Neural cell (in vitro differentiated cells): ENCODE results near the gene STEAP4. TPM values are rescaled to one million over a fixed set of nuclear protein-coding genes. Genes with fewer than 3 reads are reported as not detected.

Source experiments
- H2AFZ ChIP-seq: fragments of 200-600, 300-800 bp; sonication (generic), shearing (Covaris generic); 2 replicates; pipeline ENCODE4 v1.6.0; 2014; ENCODE audit warnings: low read depth, mild to moderate bottlenecking, antibody characterized with exemption, low read length, moderate library complexity
- H3F3A ChIP-seq: fragments of 200-600 bp; shearing (Covaris generic); 2 replicates; pipeline ENCODE4 v1.6.1; 2016; ENCODE audit warnings: mild to moderate bottlenecking, moderate library complexity, mixed read lengths, antibody characterized with exemption, low read length; ENCODE audit not compliant: insufficient read depth, poor library complexity, severe bottlenecking
- H3K27ac ChIP-seq: fragments of 200-600, 300-800 bp; sonication (generic), shearing (Covaris generic); 2 replicates; pipeline ENCODE4 v1.5.1; 2014; ENCODE audit warnings: mild to moderate bottlenecking, low read length, moderate library complexity
- H3K27me3 ChIP-seq: fragments of 300-800, 200-600 bp; sonication (generic), shearing (Covaris generic); 2 replicates; pipeline ENCODE4 v1.6.0; 2014; ENCODE audit warnings: mild to moderate bottlenecking, low read depth, low read length, moderate library complexity; ENCODE audit not compliant: insufficient read depth
- H3K36me3 ChIP-seq: fragments of 300-800, 200-600 bp; sonication (generic), shearing (Covaris generic); 2 replicates; pipeline ENCODE4 v1.5.1; 2014; ENCODE audit warnings: mild to moderate bottlenecking, antibody characterized with exemption, low read length, moderate library complexity; ENCODE audit not compliant: insufficient read depth
- H3K4me2 ChIP-seq: fragments of 300-800, 200-600 bp; sonication (generic), shearing (Covaris generic); 2 replicates; pipeline ENCODE4 v1.6.0; 2014; ENCODE audit warnings: mild to moderate bottlenecking, low read length
- H3K4me3 ChIP-seq: fragments of 300-800, 200-600 bp; sonication (generic), shearing (Covaris generic); 2 replicates; pipeline ENCODE4 v1.5.1; 2014; ENCODE audit warnings: mild to moderate bottlenecking, low read length, moderate library complexity
- H3K79me2 ChIP-seq: fragments of 200-600 bp; shearing (Covaris generic); replicated peaks from 2 replicates; pipeline ENCODE4 v1.6.0; 2014; ENCODE audit warnings: mild to moderate bottlenecking, low read length, moderate library complexity; ENCODE audit not compliant: insufficient read depth
- H3K9ac ChIP-seq: fragments of 300-800, 200-600 bp; sonication (generic), shearing (Covaris generic); 2 replicates; pipeline ENCODE4 v1.6.1; 2016; ENCODE audit warnings: mild to moderate bottlenecking, low read length, mixed read lengths
- H3K9me2 ChIP-seq: fragments of 200-600 bp; shearing (Covaris generic); 2 replicates; pipeline ENCODE4 v1.6.1; 2016; ENCODE audit warnings: mild to moderate bottlenecking, low read length, mixed read lengths; ENCODE audit not compliant: insufficient read depth
- H3K9me3 ChIP-seq: fragments of 200-600, 300-800 bp; sonication (generic), shearing (Covaris generic); 2 replicates; pipeline ENCODE4 v1.6.1; 2016; ENCODE audit warnings: mild to moderate bottlenecking, mixed run types, low read length, moderate library complexity, mixed read lengths
- H4K20me1 ChIP-seq: fragments of 200-600 bp; shearing (Covaris generic); 2 replicates; pipeline ENCODE4 v1.6.1; 2016; ENCODE audit warnings: mild to moderate bottlenecking, mixed run types; ENCODE audit not compliant: insufficient read depth
- CTCF ChIP-seq: fragments of 450-650 bp; IDR thresholded peaks from 2 replicates; pipeline ENCODE4 v1.5.1; 2014; ENCODE audit warnings: antibody characterized with exemption, mild to moderate bottlenecking, moderate library complexity; ENCODE audit not compliant: poor library complexity, severe bottlenecking
- EP300 ChIP-seq: fragments of 450-650 bp; conservative IDR thresholded peaks from 2 replicates; pipeline ENCODE4 v1.6.1; 2014; ENCODE audit warnings: antibody characterized with exemption, mild to moderate bottlenecking, moderate library complexity; ENCODE audit not compliant: poor library complexity, severe bottlenecking
- EZH2 ChIP-seq: fragments of 200-600, 300-800 bp; shearing (Covaris generic), sonication (generic); IDR thresholded peaks from 2 replicates; pipeline ENCODE4 v1.6.1; 2014; ENCODE audit warnings: antibody characterized with exemption, low read length, borderline replicate concordance, mild to moderate bottlenecking; ENCODE audit not compliant: insufficient read depth, poor library complexity, severe bottlenecking
- MXI1 ChIP-seq: fragments of 450-650 bp; conservative IDR thresholded peaks from 2 replicates; pipeline ENCODE4 v1.6.1; 2014; ENCODE audit warnings: antibody characterized with exemption, mild to moderate bottlenecking; ENCODE audit not compliant: poor library complexity, severe bottlenecking
- POLR2AphosphoS5 ChIP-seq: IDR thresholded peaks from 2 replicates; pipeline ENCODE4 v1.6.1; 2012
- RAD21 ChIP-seq: fragments of 450-650 bp; conservative IDR thresholded peaks from 2 replicates; pipeline ENCODE4 v1.6.1; 2014; ENCODE audit warnings: antibody characterized with exemption, mild to moderate bottlenecking, moderate library complexity
- REST ChIP-seq: IDR thresholded peaks from 2 replicates; pipeline ENCODE4 v1.6.1; 2012; ENCODE audit warnings: borderline replicate concordance
- SMC3 ChIP-seq: fragments of 450-650 bp; conservative IDR thresholded peaks from 2 replicates; pipeline ENCODE4 v1.6.1; 2014; ENCODE audit warnings: antibody characterized with exemption, mild to moderate bottlenecking, moderate library complexity; ENCODE audit not compliant: poor library complexity
- TAF1 ChIP-seq: IDR thresholded peaks from 2 replicates; pipeline ENCODE4 v1.6.1; 2012; ENCODE audit warnings: low read depth
- polyA plus RNA-seq: library from polyadenylated mRNA; depleted of rRNA; stranded (reverse); fragments of >200 nt; gene quantifications from 2 replicates; pipeline ENCODE4 v1.2.3, GENCODE V29; 2014

STEAP4 gene
- polyA plus RNA-seq, 1 donor from 2014 or later, result not detected

GRCh38 chr7:88223265-88223664 lies 83.4 kb downstream of the STEAP4 start:
- H3K27me3 ChIP-seq, result no peaks in the 10 kb centered on the region
- H3K9me3 ChIP-seq, result no peaks in the 10 kb centered on the region
- H3K4me3 ChIP-seq, result no peak overlapping the region
- H3K4me2 ChIP-seq, result no peak overlapping the region
- no peaks in the 10 kb centered on the region for H3K9me2 ChIP-seq
- TF ChIP-seq MXI1 (no peak), POLR2AphosphoS5 (no peak), EZH2 (no peak), RAD21 (no peak), TAF1 (no peak), SMC3 (no peak), CTCF (no peak), REST (no peak), EP300 (no peak)
- no peak overlapping the region for H3K27ac ChIP-seq
- H3K9ac ChIP-seq, result no peak overlapping the region
- no peak overlapping the region for H2AFZ ChIP-seq
- peaks cover 9% of the 10 kb centered on the region for H3K79me2 ChIP-seq
- H3F3A ChIP-seq, result no peaks in the 10 kb centered on the region
- H3K36me3 ChIP-seq, result no peaks in the 10 kb centered on the region
- H4K20me1 ChIP-seq, result no peaks in the 10 kb centered on the region

Other genes with a start within 250 kb of the STEAP4 start
- gene SRI, start 86.9 kb downstream of the STEAP4 start, polyA plus RNA-seq, result 82.5 and 97.2 TPM in 2 replicates